ENCODE measurements around the gene GEMIN7. TPM values are rescaled to one million over a fixed set of nuclear protein-coding genes. Genes with fewer than 3 reads are reported as not detected.

The GEMIN7 gene
- total and polyA plus RNA-seq, 2 of the 13 experiments (the other 11 are each of a cell fraction or from before 2014, with no cell fraction given): 24.1 to 30.6 TPM

GRCh38 chr19:45097776-45098520 is 18.9 kb downstream of the GEMIN7 start (continued):
- TF ChIP-seq BRF2 (CRISPR knock-in tag; IDR thresholded peaks at IDR 0.05) (no peak), ZBTB8A (CRISPR knock-in tag; IDR thresholded peaks at IDR 0.05; ENCODE audit: borderline replicate concordance, low read depth) (no peak), CSRNP2 (CRISPR knock-in tag; conservative IDR thresholded peaks at IDR 0.05; ENCODE audit: low read depth) (no peak), ZBTB2 (CRISPR knock-in tag; IDR thresholded peaks at IDR 0.05; ENCODE audit: low read depth) (peak; percentile 48; the same call in 1 of the 2 replicates), ZNF576 (CRISPR knock-in tag; IDR thresholded peaks at IDR 0.05) (no peak), ZNF713 (CRISPR knock-in tag; IDR thresholded peaks at IDR 0.05) (no peak), GATAD2A (CRISPR knock-in tag; IDR thresholded peaks at IDR 0.05) (peak; percentile 90), TEAD2 (CRISPR knock-in tag; IDR thresholded peaks at IDR 0.05) (no peak), STAT5B (CRISPR knock-in tag; IDR thresholded peaks at IDR 0.05) (no peak), MYPOP (CRISPR knock-in tag; IDR thresholded peaks at IDR 0.05) (no peak), LCORL (IDR thresholded peaks at IDR 0.05) (no peak), LCORL (CRISPR knock-in tag; IDR thresholded peaks at IDR 0.05) (no peak), ZFP36 (IDR thresholded peaks at IDR 0.05; ENCODE audit: borderline replicate concordance, low read depth, low read length, partially characterized antibody) (no peak), SP4 (CRISPR knock-in tag; IDR thresholded peaks at IDR 0.05) (no peak), STAG1 (CRISPR knock-in tag; IDR thresholded peaks at IDR 0.05) (no peak; the same call in 1 of the 2 replicates), ZNF652 (CRISPR knock-in tag; IDR thresholded peaks at IDR 0.05; ENCODE audit: borderline replicate concordance, low read depth) (no peak)
